Measurements from ENCODE around the gene ADAMTS9. TPM values are rescaled to one million over a fixed set of nuclear protein-coding genes. Genes with fewer than 3 reads are reported as not detected.

ADAMTS9 gene
- total RNA-seq, 1 experiment from 2014 or later, result 0.46 TPM

GRCh38 chr3:64645243-64645642 is 42.6 kb downstream of the ADAMTS9 start:
- DNase-seq, result no peak
- TF ChIP-seq, protein P1, sequence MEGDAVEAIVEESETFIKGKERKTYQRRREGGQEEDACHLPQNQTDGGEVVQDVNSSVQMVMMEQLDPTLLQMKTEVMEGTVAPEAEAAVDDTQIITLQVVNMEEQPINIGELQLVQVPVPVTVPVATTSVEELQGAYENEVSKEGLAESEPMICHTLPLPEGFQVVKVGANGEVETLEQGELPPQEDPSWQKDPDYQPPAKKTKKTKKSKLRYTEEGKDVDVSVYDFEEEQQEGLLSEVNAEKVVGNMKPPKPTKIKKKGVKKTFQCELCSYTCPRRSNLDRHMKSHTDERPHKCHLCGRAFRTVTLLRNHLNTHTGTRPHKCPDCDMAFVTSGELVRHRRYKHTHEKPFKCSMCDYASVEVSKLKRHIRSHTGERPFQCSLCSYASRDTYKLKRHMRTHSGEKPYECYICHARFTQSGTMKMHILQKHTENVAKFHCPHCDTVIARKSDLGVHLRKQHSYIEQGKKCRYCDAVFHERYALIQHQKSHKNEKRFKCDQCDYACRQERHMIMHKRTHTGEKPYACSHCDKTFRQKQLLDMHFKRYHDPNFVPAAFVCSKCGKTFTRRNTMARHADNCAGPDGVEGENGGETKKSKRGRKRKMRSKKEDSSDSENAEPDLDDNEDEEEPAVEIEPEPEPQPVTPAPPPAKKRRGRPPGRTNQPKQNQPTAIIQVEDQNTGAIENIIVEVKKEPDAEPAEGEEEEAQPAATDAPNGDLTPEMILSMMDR (conservative IDR thresholded peaks at IDR 0.05), result no peak
- H3T11ph ChIP-seq (ENCODE audit: low read length), result no peak overlapping the region
- H4K5ac ChIP-seq (ENCODE audit: insufficient read length, low read depth, low read length), result no peak overlapping the region
- no peak overlapping the region for H3K9ac ChIP-seq (ENCODE audit: extremely low read depth, insufficient read length, low read length)
- no peak overlapping the region for H2BK12ac ChIP-seq (ENCODE audit: insufficient read length, low read depth, low read length)
- H3K27ac ChIP-seq (ENCODE audit: insufficient read length, low read depth, low read length), result no peak overlapping the region
- Mint-ChIP-seq H3K36me3 (ENCODE audit: insufficient read depth in 1 of 3, low read depth in 3 of 3) (no peaks in the 10 kb centered on the region), H3K4me1 (peaks cover 21 to 28% of the 10 kb centered on the region in 2 experiments), H3K27me3 (ENCODE audit: low read depth) (peaks cover 3% of the 10 kb centered on the region), H3K27ac (peak overlapping the region in 1 of 3 experiments; percentile 17; a peak in 1 of 7 replicates), H3K4me3 (no peak overlapping the region), H3K9me3 (no peaks in the 10 kb centered on the region)
- no peak overlapping the region for H3K4me2 ChIP-seq (ENCODE audit: insufficient read depth, insufficient read length, low read length)
- H2BK15ac ChIP-seq (ENCODE audit: low read depth, low read length), result no peak overlapping the region
- no peak overlapping the region for H3K14ac ChIP-seq (ENCODE audit: insufficient read depth, low read length)
- H3K79me1 ChIP-seq (ENCODE audit: insufficient read depth, low read depth, low read length, poor library complexity, severe bottlenecking), result no peaks in the 10 kb centered on the region
- no peak overlapping the region for H2AK5ac ChIP-seq (ENCODE audit: insufficient read length, low read length)
- no peaks in the 10 kb centered on the region for H3K27me3 ChIP-seq (ENCODE audit: insufficient read depth, low read length)
- no peaks in the 10 kb centered on the region for H3K9me3 ChIP-seq (ENCODE audit: control insufficient read depth, low read depth, low read length)
- H3K23ac ChIP-seq (ENCODE audit: insufficient read length, low read depth, low read length), result no peak overlapping the region
- H4K91ac ChIP-seq (ENCODE audit: insufficient read length, low read depth, low read length), result no peak overlapping the region
- H2BK120ac ChIP-seq (ENCODE audit: low read depth, low read length, poor library complexity, severe bottlenecking), result no peak overlapping the region
- H4K20me1 ChIP-seq (ENCODE audit: control insufficient read depth, insufficient read depth, insufficient read length), result no peaks in the 10 kb centered on the region
- H2BK20ac ChIP-seq (ENCODE audit: low read depth, low read length, poor library complexity, severe bottlenecking), result no peak overlapping the region
- no peak overlapping the region for H2BK5ac ChIP-seq (ENCODE audit: insufficient read length, low read length)
- H3K23me2 ChIP-seq (ENCODE audit: insufficient read length, low read depth, low read length, poor library complexity, severe bottlenecking), result no peaks in the 10 kb centered on the region
- no peak overlapping the region for H3K4ac ChIP-seq (ENCODE audit: low read depth, low read length)
- H4K8ac ChIP-seq (replicated peaks; ENCODE audit: insufficient read length, low read depth, low read length), result no peak overlapping the region
- no peak overlapping the region for H3K18ac ChIP-seq (ENCODE audit: insufficient read length, low read depth, low read length)
- H3K56ac ChIP-seq (ENCODE audit: insufficient read length, low read depth, low read length), result no peak overlapping the region
- no peak overlapping the region for H2AFZ ChIP-seq (ENCODE audit: low read length)
- H3K79me2 ChIP-seq (ENCODE audit: insufficient read depth, low read length), result no peaks in the 10 kb centered on the region
- H3K4me1 ChIP-seq (ENCODE audit: insufficient read depth, low read length), result peaks cover 4% of the 10 kb centered on the region; the same call in 1 of the 2 replicates
